ENCODE results near the gene METTL4.
"Not testable (repeated sequence)": the region's sequence is repeated elsewhere in the genome, so short reads cannot be mapped to it uniquely, and the experiment has no call there.

METTL4 gene

GRCh38 chr18:2569338-2570207 lies 1.7 kb downstream of the METTL4 start:
- in situ Hi-C loops (cut with MboI; ENCODE audit: low pct_unique_long_range_greater_than_20kb, low sequenced_read_pairs), result no loop called here

GRCh38 chr18:2568605-2569004 lies 2.7 kb downstream of the METTL4 start:
- in situ Hi-C loops (cut with MboI; ENCODE audit: low pct_unique_long_range_greater_than_20kb, low sequenced_read_pairs), result no loop called here

More at GRCh38 chr18:2569338-2570207, 1.7 kb downstream of the METTL4 start:
- DNase-seq, result no peak

GRCh38 chr18:2568129-2568528 lies 3.2 kb downstream of the METTL4 start:
- no peak for DNase-seq
- in situ Hi-C loops (cut with MboI; ENCODE audit: low pct_unique_long_range_greater_than_20kb, low sequenced_read_pairs), result no loop called here

More at GRCh38 chr18:2568605-2569004, 2.7 kb downstream of the METTL4 start:
- DNase-seq, result no peak

GRCh38 chr18:2564373-2564772 lies 6.9 kb downstream of the METTL4 start:
- DNase-seq, result no peak
- in situ Hi-C loops (cut with MboI; ENCODE audit: low pct_unique_long_range_greater_than_20kb, low sequenced_read_pairs), result no loop called here

GRCh38 chr18:2559249-2559648 lies 12.1 kb downstream of the METTL4 start:
- in situ Hi-C loops (cut with MboI; ENCODE audit: low pct_unique_long_range_greater_than_20kb, low sequenced_read_pairs), result no loop called here
- no peak for DNase-seq

- in situ Hi-C loops (cut with MboI; ENCODE audit: low pct_unique_long_range_greater_than_20kb, low sequenced_read_pairs), result no loop called here
These were observed 13.8 kb downstream of the METTL4 start for GRCh38 chr18:2557536-2557935.

GRCh38 chr18:2555895-2556294 lies 15.4 kb downstream of the METTL4 start:
- no peak for DNase-seq
- in situ Hi-C loops (cut with MboI; ENCODE audit: low pct_unique_long_range_greater_than_20kb, low sequenced_read_pairs), result no loop called here

More at GRCh38 chr18:2557536-2557935, 13.8 kb downstream of the METTL4 start:
- no peak for DNase-seq

GRCh38 chr18:2554696-2555095 lies 16.6 kb downstream of the METTL4 start:
- no peak for DNase-seq
- in situ Hi-C loops (cut with MboI; ENCODE audit: low pct_unique_long_range_greater_than_20kb, low sequenced_read_pairs), result no loop called here

GRCh38 chr18:2551425-2551824 lies 19.9 kb downstream of the METTL4 start:
- in situ Hi-C loops (cut with MboI; ENCODE audit: low pct_unique_long_range_greater_than_20kb, low sequenced_read_pairs), result no loop called here
- DNase-seq, result no peak

- DNase-seq, result no peak
- in situ Hi-C loops (cut with MboI; ENCODE audit: low pct_unique_long_range_greater_than_20kb, low sequenced_read_pairs), result no loop called here
These were observed 21.8 kb downstream of the METTL4 start for GRCh38 chr18:2549462-2549861.

- in situ Hi-C loops (cut with MboI; ENCODE audit: low pct_unique_long_range_greater_than_20kb, low sequenced_read_pairs), result no loop called here
- peak; percentile 49 for DNase-seq
These were observed 23.7 kb downstream of the METTL4 start for GRCh38 chr18:2547477-2548087.

GRCh38 chr18:2545155-2545554 lies 26.1 kb downstream of the METTL4 start:
- no peak for DNase-seq
- in situ Hi-C loops (cut with MboI; ENCODE audit: low pct_unique_long_range_greater_than_20kb, low sequenced_read_pairs), result no loop called here

- in situ Hi-C loops (cut with MboI; ENCODE audit: low pct_unique_long_range_greater_than_20kb, low sequenced_read_pairs), result not testable (repeated sequence)
- DNase-seq, result peak; percentile 40
These were observed 29.3 kb downstream of the METTL4 start for GRCh38 chr18:2541925-2542563.

GRCh38 chr18:2540575-2540974 lies 30.7 kb downstream of the METTL4 start:
- no peak for DNase-seq
- in situ Hi-C loops (cut with MboI; ENCODE audit: low pct_unique_long_range_greater_than_20kb, low sequenced_read_pairs), result no loop called here

- DNase-seq, result no peak
- in situ Hi-C loops (cut with MboI; ENCODE audit: low pct_unique_long_range_greater_than_20kb, low sequenced_read_pairs), result no loop called here
These were observed 32.5 kb downstream of the METTL4 start for GRCh38 chr18:2538844-2539243.

GRCh38 chr18:2538236-2538635 lies 33.1 kb downstream of the METTL4 start:
- no peak for DNase-seq
- in situ Hi-C loops (cut with MboI; ENCODE audit: low pct_unique_long_range_greater_than_20kb, low sequenced_read_pairs), result no loop called here

GRCh38 chr18:2537296-2537695 lies 34.0 kb downstream of the METTL4 start:
- DNase-seq, result no peak

GRCh38 chr18:2536493-2536892 lies 34.8 kb downstream of the METTL4 start:
- no peak for DNase-seq
- in situ Hi-C loops (cut with MboI; ENCODE audit: low pct_unique_long_range_greater_than_20kb, low sequenced_read_pairs), result no loop called here

More at GRCh38 chr18:2537296-2537695, 34.0 kb downstream of the METTL4 start:
- in situ Hi-C loops (cut with MboI; ENCODE audit: low pct_unique_long_range_greater_than_20kb, low sequenced_read_pairs), result no loop called here

GRCh38 chr18:2536063-2536462 lies 35.2 kb downstream of the METTL4 start:
- in situ Hi-C loops (cut with MboI; ENCODE audit: low pct_unique_long_range_greater_than_20kb, low sequenced_read_pairs), result no loop called here
- no peak for DNase-seq

- no peak for DNase-seq
- in situ Hi-C loops (cut with MboI; ENCODE audit: low pct_unique_long_range_greater_than_20kb, low sequenced_read_pairs), result no loop called here
These were observed 35.8 kb downstream of the METTL4 start for GRCh38 chr18:2535419-2535910.

All from KBM-7 (cell line).